ENCODE measurements around the gene ZSCAN9.
A peak's percentile ranks its signal among the peaks of the same experiment; 100 is the strongest.

The ZSCAN9 gene

DNA sequence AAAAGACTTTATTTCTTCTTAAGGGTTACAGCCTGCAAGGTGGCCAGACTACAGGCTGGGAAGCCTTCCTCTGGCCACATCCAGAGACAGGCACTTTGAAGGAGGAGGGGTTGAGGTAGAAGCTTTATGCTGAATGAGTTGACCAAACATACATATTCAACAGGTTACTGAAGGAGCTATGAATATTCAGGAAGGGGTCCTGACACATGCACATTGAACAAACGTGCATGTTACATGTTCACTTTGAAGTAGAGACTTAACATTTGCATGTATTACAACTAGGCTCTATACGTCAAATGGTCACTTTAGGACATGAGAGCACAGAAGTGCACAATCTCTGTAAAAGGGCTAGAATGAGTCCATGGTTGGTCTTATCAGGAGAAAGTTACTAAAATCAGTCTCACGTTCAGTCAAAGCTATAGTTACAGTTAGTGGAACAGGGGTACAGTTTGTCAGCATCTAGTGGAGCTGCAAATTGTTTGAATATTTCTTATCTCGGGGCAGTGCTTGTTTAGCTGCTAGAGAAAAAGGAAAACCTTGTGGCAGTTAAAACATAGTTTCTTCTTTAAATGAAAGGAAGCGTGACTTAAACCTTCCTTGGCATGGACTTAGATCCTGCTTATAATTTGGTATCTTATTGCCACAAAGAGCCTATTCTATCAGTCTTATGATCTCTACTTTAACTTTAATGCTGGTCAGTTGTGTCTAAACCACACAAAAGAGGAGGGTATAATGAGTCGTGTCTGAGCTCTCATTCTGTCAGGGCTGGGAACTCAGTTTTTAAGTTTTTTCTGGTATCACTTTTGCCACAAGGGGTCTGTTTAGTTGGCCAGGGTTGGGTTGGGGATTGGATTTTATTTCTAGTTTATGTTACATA is 4.6 kb upstream of the ZSCAN9 start:
- no peaks in the 10 kb centered on the region for H3K36me3 ChIP-seq (ENCODE audit: control insufficient read depth, insufficient read depth, low read length)
- no peak overlapping the region for H3K4me3 ChIP-seq (ENCODE audit: insufficient read depth, low read depth, low read length, poor library complexity, severe bottlenecking)
- peaks cover 11% of the 10 kb centered on the region for H3K4me1 ChIP-seq (ENCODE audit: control insufficient read depth, insufficient read depth, low read length, poor library complexity, severe bottlenecking)
- peaks cover 50% of the 10 kb centered on the region for H3K27me3 ChIP-seq (replicated peaks; ENCODE audit: control insufficient read depth, insufficient read depth, low read length, poor library complexity, severe bottlenecking)
- H3K9me3 ChIP-seq (ENCODE audit: control insufficient read depth, low read length), result no peaks in the 10 kb centered on the region
- no peak overlapping the region for H3K27ac ChIP-seq (ENCODE audit: insufficient read depth, low read length, poor library complexity, severe bottlenecking)
- DNase-seq, result no peak

DNA sequence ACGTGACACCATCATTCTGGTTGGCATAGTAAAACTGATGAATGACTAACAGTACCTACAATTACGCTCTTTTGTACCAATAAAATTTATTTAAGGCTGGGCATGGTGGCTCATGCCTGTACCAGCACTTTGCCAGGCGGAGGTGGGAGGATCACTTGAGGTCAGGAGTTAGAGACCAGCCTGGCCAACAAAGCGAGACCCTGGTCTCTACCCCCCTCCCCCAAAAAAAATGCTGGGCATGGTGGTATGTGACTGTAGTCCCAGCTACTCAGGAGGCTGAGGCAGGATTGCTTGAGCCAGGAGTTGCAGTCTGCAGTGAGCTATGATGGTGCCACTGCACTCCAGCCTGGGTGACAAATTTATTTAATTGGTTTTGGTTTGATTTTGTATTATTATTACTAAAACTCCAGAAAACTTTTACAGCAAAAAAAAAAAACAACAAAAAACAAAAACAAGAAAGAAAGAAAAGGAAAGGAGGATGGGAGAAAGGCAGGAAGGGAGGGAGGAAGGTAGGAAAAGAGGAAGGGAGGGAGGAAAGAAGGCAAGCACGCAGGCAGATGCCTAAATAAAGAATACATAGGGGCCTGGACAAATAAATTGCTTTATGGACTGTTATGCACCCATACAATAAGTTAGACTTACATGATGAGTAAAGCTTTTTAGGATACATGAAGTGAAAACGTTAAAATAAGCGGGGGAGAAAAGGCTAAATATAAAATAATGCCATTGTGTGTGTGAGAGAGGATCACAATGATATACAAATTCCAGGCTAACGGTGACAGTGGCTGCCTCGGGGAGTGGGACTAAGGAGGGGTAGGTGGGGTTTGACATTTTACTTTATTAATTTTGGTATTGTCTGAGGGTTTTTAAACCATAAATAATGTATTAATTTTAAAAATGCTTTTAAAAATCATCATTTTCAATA is 682 bp upstream of the ZSCAN9 start:
- Histone ChIP-seq H3K4me3 (ENCODE audit: insufficient read depth, low read depth, low read length, poor library complexity, severe bottlenecking) (peak overlapping the region; percentile 76), H3K27ac (ENCODE audit: insufficient read depth, low read length, poor library complexity, severe bottlenecking) (no peak overlapping the region)

DNA sequence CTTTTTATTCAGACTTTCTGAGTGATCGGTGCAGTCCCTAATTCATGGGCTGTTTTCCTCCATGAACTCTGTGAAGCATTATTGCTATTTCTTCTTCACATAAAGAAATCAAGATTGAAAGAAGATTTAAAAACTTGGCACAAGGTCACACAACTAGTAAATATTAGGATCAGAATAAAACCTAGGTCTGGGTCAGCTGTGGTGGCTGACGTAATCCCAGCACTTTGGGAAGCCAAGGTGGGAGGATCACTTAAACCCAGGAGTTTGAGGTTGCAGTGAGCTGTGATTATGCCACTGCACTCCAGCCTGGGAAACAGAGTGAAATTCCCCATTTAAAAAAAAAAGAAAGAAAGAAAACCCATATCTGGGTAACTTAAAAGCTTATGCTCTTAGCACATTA is 1.4 kb downstream of the ZSCAN9 start:
- no peaks in the 10 kb centered on the region for H3K36me3 ChIP-seq (ENCODE audit: control insufficient read depth, insufficient read depth, low read length)
- peaks cover 11% of the 10 kb centered on the region for H3K27me3 ChIP-seq (replicated peaks; ENCODE audit: control insufficient read depth, insufficient read depth, low read length, poor library complexity, severe bottlenecking)
- no peak overlapping the region for H3K4me3 ChIP-seq (ENCODE audit: insufficient read depth, low read depth, low read length, poor library complexity, severe bottlenecking)

More for the DNA sequence above, 682 bp upstream of the ZSCAN9 start:
- Histone ChIP-seq H3K9me3 (ENCODE audit: control insufficient read depth, low read length) (no peaks in the 10 kb centered on the region), H3K36me3 (ENCODE audit: control insufficient read depth, insufficient read depth, low read length) (no peaks in the 10 kb centered on the region), H3K27me3 (replicated peaks; ENCODE audit: control insufficient read depth, insufficient read depth, low read length, poor library complexity, severe bottlenecking) (peaks cover 26% of the 10 kb centered on the region), H3K4me1 (ENCODE audit: control insufficient read depth, insufficient read depth, low read length, poor library complexity, severe bottlenecking) (peaks cover 11% of the 10 kb centered on the region)
- DNase-seq, result no peak

DNA sequence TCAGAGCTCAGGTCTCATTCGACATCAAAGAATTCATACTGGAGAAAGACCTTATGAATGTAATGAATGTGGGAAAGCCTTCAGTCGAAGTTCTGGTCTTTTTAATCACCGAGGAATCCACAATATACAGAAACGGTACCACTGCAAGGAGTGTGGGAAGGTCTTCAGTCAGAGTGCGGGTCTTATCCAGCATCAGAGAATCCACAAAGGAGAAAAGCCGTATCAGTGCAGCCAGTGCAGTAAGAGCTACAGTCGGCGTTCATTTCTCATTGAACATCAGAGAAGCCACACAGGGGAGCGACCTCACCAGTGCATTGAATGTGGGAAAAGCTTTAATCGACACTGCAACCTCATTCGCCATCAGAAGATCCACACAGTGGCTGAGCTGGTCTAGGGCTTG is 7.7 kb downstream of the ZSCAN9 start:
- Histone ChIP-seq H3K4me3 (ENCODE audit: insufficient read depth, low read depth, low read length, poor library complexity, severe bottlenecking) (no peak overlapping the region), H3K9me3 (ENCODE audit: control insufficient read depth, low read length) (no peaks in the 10 kb centered on the region), H3K4me1 (ENCODE audit: control insufficient read depth, insufficient read depth, low read length, poor library complexity, severe bottlenecking) (no peaks in the 10 kb centered on the region), H3K36me3 (ENCODE audit: control insufficient read depth, insufficient read depth, low read length) (no peaks in the 10 kb centered on the region), H3K27ac (ENCODE audit: insufficient read depth, low read length, poor library complexity, severe bottlenecking) (no peak overlapping the region), H3K27me3 (replicated peaks; ENCODE audit: control insufficient read depth, insufficient read depth, low read length, poor library complexity, severe bottlenecking) (no peaks in the 10 kb centered on the region)
- DNase-seq, result no peak

More for the DNA sequence above, 1.4 kb downstream of the ZSCAN9 start:
- no peak for DNase-seq
- Histone ChIP-seq H3K4me1 (ENCODE audit: control insufficient read depth, insufficient read depth, low read length, poor library complexity, severe bottlenecking) (peaks cover 11% of the 10 kb centered on the region), H3K9me3 (ENCODE audit: control insufficient read depth, low read length) (no peaks in the 10 kb centered on the region), H3K27ac (ENCODE audit: insufficient read depth, low read length, poor library complexity, severe bottlenecking) (no peak overlapping the region)

DNA sequence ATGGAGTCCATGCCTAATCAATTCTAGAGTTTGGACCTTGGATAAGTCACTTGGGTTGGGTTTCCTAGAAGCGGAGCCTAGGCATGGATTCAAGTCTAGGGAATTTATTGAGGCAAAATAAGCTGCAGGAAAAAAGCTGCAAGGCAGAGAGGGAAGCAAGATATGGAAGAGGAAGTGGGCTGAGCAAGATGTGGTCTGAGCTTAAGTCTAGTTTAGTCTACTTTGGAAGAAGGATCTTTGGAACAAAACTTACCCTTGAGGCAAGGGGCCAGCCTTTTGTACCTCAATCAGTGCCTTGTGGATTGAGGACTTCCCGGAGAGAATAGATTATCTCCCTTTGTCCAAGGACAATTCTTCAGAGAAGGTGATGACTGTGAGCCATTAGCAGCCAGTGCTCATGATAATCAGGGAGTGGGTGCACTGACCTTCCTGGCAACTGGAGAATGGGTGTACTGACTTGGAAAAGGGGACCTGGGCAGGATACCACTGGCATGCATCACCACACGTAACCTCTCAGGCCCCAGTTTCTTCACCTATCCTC is 10.9 kb downstream of the ZSCAN9 start:
- Histone ChIP-seq H3K27ac (ENCODE audit: insufficient read depth, low read length, poor library complexity, severe bottlenecking) (no peak overlapping the region), H3K36me3 (ENCODE audit: control insufficient read depth, insufficient read depth, low read length) (no peaks in the 10 kb centered on the region), H3K4me3 (ENCODE audit: insufficient read depth, low read depth, low read length, poor library complexity, severe bottlenecking) (no peak overlapping the region), H3K9me3 (ENCODE audit: control insufficient read depth, low read length) (no peaks in the 10 kb centered on the region), H3K27me3 (replicated peaks; ENCODE audit: control insufficient read depth, insufficient read depth, low read length, poor library complexity, severe bottlenecking) (no peaks in the 10 kb centered on the region), H3K4me1 (ENCODE audit: control insufficient read depth, insufficient read depth, low read length, poor library complexity, severe bottlenecking) (no peaks in the 10 kb centered on the region)
- no peak for DNase-seq

DNA sequence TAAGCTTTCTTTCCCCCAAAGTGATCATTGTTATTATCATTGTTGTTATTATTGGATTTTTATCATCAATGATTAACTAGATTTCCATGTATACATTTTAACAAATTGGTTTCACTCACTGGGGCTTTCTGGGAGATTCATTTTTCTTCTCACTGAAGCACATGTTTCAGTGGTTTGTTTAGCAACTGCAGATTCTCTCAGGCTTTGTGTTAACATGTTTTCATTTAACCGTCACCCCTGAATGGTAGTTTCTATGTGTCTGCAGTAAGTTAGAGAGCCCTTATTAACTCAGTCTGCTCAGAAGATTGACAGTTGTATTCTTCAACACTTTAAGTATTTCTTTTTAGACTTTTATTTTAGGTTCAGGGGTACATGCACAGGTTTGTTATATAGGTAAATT is 14.6 kb downstream of the ZSCAN9 start:
- Histone ChIP-seq H3K4me1 (ENCODE audit: control insufficient read depth, insufficient read depth, low read length, poor library complexity, severe bottlenecking) (no peaks in the 10 kb centered on the region), H3K36me3 (ENCODE audit: control insufficient read depth, insufficient read depth, low read length) (no peaks in the 10 kb centered on the region), H3K27ac (ENCODE audit: insufficient read depth, low read length, poor library complexity, severe bottlenecking) (no peak overlapping the region), H3K27me3 (replicated peaks; ENCODE audit: control insufficient read depth, insufficient read depth, low read length, poor library complexity, severe bottlenecking) (no peaks in the 10 kb centered on the region), H3K9me3 (ENCODE audit: control insufficient read depth, low read length) (no peaks in the 10 kb centered on the region), H3K4me3 (ENCODE audit: insufficient read depth, low read depth, low read length, poor library complexity, severe bottlenecking) (no peak overlapping the region)
- no peak for DNase-seq

DNA sequence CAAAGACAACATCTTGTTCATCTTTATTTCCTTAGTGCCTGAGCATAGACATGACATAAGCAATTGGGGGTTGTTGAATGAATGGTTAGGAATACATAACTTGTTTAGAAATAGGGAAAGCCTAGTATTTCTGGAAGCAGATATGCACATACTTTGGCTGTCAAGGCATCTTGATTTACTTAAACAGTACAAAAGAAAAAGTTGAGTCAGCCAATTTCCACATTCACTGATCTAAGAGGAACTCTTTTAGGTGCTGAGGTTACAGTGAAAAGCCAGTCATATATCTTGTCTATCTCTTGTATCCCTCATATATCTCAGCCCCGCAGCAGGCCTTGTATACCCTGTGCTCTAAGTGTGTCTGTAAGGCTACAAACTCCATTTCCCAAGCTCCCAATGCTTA is 15.4 kb downstream of the ZSCAN9 start:
- H3K4me1 ChIP-seq (ENCODE audit: control insufficient read depth, insufficient read depth, low read length, poor library complexity, severe bottlenecking), result no peaks in the 10 kb centered on the region
- H3K36me3 ChIP-seq (ENCODE audit: control insufficient read depth, insufficient read depth, low read length), result peaks cover 7% of the 10 kb centered on the region
- DNase-seq, result no peak
- no peak overlapping the region for H3K27ac ChIP-seq (ENCODE audit: insufficient read depth, low read length, poor library complexity, severe bottlenecking)
- H3K9me3 ChIP-seq (ENCODE audit: control insufficient read depth, low read length), result no peaks in the 10 kb centered on the region
- no peaks in the 10 kb centered on the region for H3K27me3 ChIP-seq (replicated peaks; ENCODE audit: control insufficient read depth, insufficient read depth, low read length, poor library complexity, severe bottlenecking)
- H3K4me3 ChIP-seq (ENCODE audit: insufficient read depth, low read depth, low read length, poor library complexity, severe bottlenecking), result no peak overlapping the region

DNA sequence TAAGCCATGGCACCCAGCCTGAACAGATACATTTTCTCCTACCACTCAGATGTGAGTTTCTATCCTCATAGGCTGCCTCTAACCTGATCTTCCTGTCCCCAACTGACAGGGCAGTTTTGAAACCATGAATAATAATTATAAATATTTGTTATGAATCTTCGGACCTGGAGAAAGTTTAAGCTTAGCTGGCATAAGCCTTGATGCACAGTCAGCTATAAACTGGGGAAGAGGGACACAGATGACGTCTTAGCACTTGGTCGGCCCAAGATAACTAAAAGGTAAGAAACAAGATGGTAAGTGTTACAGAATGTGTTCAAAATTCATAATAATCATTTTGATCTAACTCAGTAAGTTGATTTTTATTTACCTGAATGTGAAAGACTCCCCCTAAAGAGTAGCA is 18.9 kb downstream of the ZSCAN9 start:
- no peak overlapping the region for H3K4me3 ChIP-seq (ENCODE audit: insufficient read depth, low read depth, low read length, poor library complexity, severe bottlenecking)
- no peak for DNase-seq
- H3K27ac ChIP-seq (ENCODE audit: insufficient read depth, low read length, poor library complexity, severe bottlenecking), result no peak overlapping the region
- H3K27me3 ChIP-seq (replicated peaks; ENCODE audit: control insufficient read depth, insufficient read depth, low read length, poor library complexity, severe bottlenecking), result no peaks in the 10 kb centered on the region
- H3K36me3 ChIP-seq (ENCODE audit: control insufficient read depth, insufficient read depth, low read length), result peaks cover 29% of the 10 kb centered on the region
- H3K4me1 ChIP-seq (ENCODE audit: control insufficient read depth, insufficient read depth, low read length, poor library complexity, severe bottlenecking), result no peaks in the 10 kb centered on the region
- no peaks in the 10 kb centered on the region for H3K9me3 ChIP-seq (ENCODE audit: control insufficient read depth, low read length)

DNA sequence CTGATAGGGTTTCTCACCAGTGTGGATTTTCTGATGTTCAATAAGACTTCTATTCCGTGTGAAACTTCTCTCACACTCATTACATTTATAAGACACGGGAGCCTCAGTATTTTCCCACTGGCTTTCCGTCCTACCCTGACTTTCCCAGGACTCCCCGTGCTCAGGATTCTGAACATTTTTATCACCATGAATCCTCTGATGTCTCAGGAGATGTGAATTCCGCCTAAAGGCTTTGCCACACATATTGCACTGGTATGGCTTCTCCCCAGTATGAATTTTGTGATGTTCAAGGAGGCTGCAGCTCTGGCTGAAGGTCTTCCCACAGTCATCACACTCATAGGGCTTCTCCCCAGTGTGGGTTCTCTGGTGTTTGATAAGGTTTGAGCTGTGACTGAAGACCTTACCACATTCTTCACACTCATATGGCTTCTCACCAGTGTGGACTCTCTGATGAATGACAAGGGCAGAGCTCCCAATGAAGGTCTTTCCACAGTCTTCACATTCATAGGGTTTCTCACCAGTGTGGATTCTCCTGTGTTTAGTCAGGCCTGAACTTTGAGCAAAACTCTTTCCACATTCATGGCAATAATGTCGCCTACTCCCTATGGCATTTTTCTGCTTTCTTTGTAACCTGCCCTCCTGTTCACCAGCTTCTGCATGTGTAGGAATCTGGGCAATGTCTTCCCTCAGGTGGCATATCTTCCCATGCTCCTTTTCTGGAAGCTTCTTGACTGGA is 20.3 kb downstream of the ZSCAN9 start:
- H3K27me3 ChIP-seq (replicated peaks; ENCODE audit: control insufficient read depth, insufficient read depth, low read length, poor library complexity, severe bottlenecking), result no peaks in the 10 kb centered on the region
- DNase-seq, result no peak
- H3K27ac ChIP-seq (ENCODE audit: insufficient read depth, low read length, poor library complexity, severe bottlenecking), result no peak overlapping the region
- H3K9me3 ChIP-seq (ENCODE audit: control insufficient read depth, low read length), result no peaks in the 10 kb centered on the region
- peaks cover 29% of the 10 kb centered on the region for H3K36me3 ChIP-seq (ENCODE audit: control insufficient read depth, insufficient read depth, low read length)
- no peak overlapping the region for H3K4me3 ChIP-seq (ENCODE audit: insufficient read depth, low read depth, low read length, poor library complexity, severe bottlenecking)
- no peaks in the 10 kb centered on the region for H3K4me1 ChIP-seq (ENCODE audit: control insufficient read depth, insufficient read depth, low read length, poor library complexity, severe bottlenecking)

Data from effector memory CD4-positive, alpha-beta T cell (primary cell).